Neuronal stem cell (in vitro differentiated cells): ENCODE results near the gene OSTF1.

ENCODE experiments used
- DNase-seq: peaks from one replicate; pipeline ENCODE4 v3.0.0-alpha.2; 2013; ENCODE audit warnings: low spot score
- H2AFZ ChIP-seq: one replicate; pipeline ENCODE4 v1.6.1; 2013; ENCODE audit warnings: mild to moderate bottlenecking, low read length, inconsistent platforms
- H2AK5ac ChIP-seq: 2 replicates; pipeline ENCODE4 v1.6.1; 2013; ENCODE audit warnings: low read depth, mild to moderate bottlenecking, inconsistent platforms, low read length, moderate library complexity, mixed read lengths
- H2BK120ac ChIP-seq: 2 replicates; pipeline ENCODE4 v1.6.1; 2013; ENCODE audit warnings: low read depth, mild to moderate bottlenecking, inconsistent platforms, low read length, moderate library complexity, mixed read lengths
- H2BK12ac ChIP-seq: one replicate; pipeline ENCODE4 v1.6.1; 2013; ENCODE audit warnings: low read length, inconsistent platforms
- H2BK15ac ChIP-seq: 2 replicates; pipeline ENCODE4 v1.6.1; 2013; ENCODE audit warnings: mild to moderate bottlenecking, low read length, inconsistent platforms, mixed read lengths
- H2BK5ac ChIP-seq: one replicate; pipeline ENCODE4 v1.6.1; 2013; ENCODE audit warnings: inconsistent platforms, mild to moderate bottlenecking, low read length, moderate library complexity
- H3K14ac ChIP-seq: one replicate; pipeline ENCODE4 v1.6.1; 2013; ENCODE audit warnings: low read length, inconsistent platforms
- H3K18ac ChIP-seq: 2 replicates; pipeline ENCODE4 v1.6.1; 2013; ENCODE audit warnings: low read length, inconsistent platforms
- H3K23ac ChIP-seq: 2 replicates; pipeline ENCODE4 v1.6.1; 2013; ENCODE audit warnings: low read depth, mild to moderate bottlenecking, mixed read lengths, low read length, inconsistent platforms; ENCODE audit not compliant: poor library complexity
- H3K27ac ChIP-seq: replicated peaks from 3 replicates; pipeline ENCODE4 v1.5.1; 2013; ENCODE audit warnings: low read length, inconsistent platforms
- H3K27me3 ChIP-seq, 3 experiments: 2 replicates each; pipeline ENCODE4 v1.6.1; 2013; ENCODE audit warnings: low read length in 3 of 3, mild to moderate bottlenecking in 2 of 3, inconsistent platforms in 1 of 3, low read depth in 1 of 3, mixed read lengths in 1 of 3, moderate library complexity in 1 of 3; ENCODE audit not compliant: control insufficient read depth in 3 of 3, insufficient read depth in 3 of 3
- H3K36me3 ChIP-seq, 2 donors: replicated peaks in 1 of 2; 2 replicates each; pipeline ENCODE4 v1.6.1; 2013; ENCODE audit warnings: low read length in 2 of 2; ENCODE audit not compliant: control insufficient read depth in 2 of 2, insufficient read depth in 2 of 2
- H3K4ac ChIP-seq: 2 replicates; pipeline ENCODE4 v1.6.1; 2013; ENCODE audit warnings: inconsistent platforms, mild to moderate bottlenecking, low read length, moderate library complexity
- H3K4me1 ChIP-seq, 2 donors: 1 replicate in 1 of 2; 2 replicates in 1 of 2; pipeline ENCODE4 v1.6.1; 2013; ENCODE audit warnings: low read length in 2 of 2, low read depth in 1 of 2; ENCODE audit not compliant: control insufficient read depth in 2 of 2, insufficient read depth in 1 of 2
- H3K4me2 ChIP-seq: one replicate; pipeline ENCODE4 v1.6.1; 2013; ENCODE audit warnings: mild to moderate bottlenecking, low read length, inconsistent platforms; ENCODE audit not compliant: insufficient read depth, poor library complexity, severe bottlenecking
- H3K4me3 ChIP-seq, 2 donors: 2 replicates each; pipeline ENCODE4 v1.5.1; 2013; ENCODE audit warnings: low read length in 2 of 2, mild to moderate bottlenecking in 2 of 2, inconsistent platforms in 1 of 2, moderate library complexity in 1 of 2
- H3K79me1 ChIP-seq: one replicate; pipeline ENCODE4 v1.6.1; 2013; ENCODE audit warnings: low read depth, mild to moderate bottlenecking, inconsistent platforms, low read length, moderate library complexity
- H3K9ac ChIP-seq: one replicate; pipeline ENCODE4 v1.6.1; 2013; ENCODE audit warnings: mild to moderate bottlenecking, low read depth, low read length, inconsistent platforms; ENCODE audit not compliant: poor library complexity
- H3K9me3 ChIP-seq, 2 donors: replicated peaks in 1 of 2; 2 replicates each; pipeline versions ENCODE3 to v1.6.1; 2013; ENCODE audit warnings: low read length in 2 of 2, mild to moderate bottlenecking in 2 of 2, inconsistent platforms in 1 of 2, low read depth in 1 of 2, mixed read lengths in 1 of 2, moderate library complexity in 1 of 2; ENCODE audit not compliant: control insufficient read depth in 2 of 2, insufficient read depth in 1 of 2
- H4K8ac ChIP-seq: one replicate; pipeline ENCODE4 v1.6.1; 2013; ENCODE audit warnings: low read depth, mild to moderate bottlenecking, inconsistent platforms, low read length, moderate library complexity
- H4K91ac ChIP-seq: one replicate; pipeline ENCODE4 v1.6.1; 2013; ENCODE audit warnings: low read length, low read depth, mild to moderate bottlenecking, inconsistent platforms; ENCODE audit not compliant: poor library complexity
- WGBS, 2 donors: extraction: QIAGEN DNeasy Blood & Tissue Kit; methylation state at CpG; one replicate each; pipeline ENCODE4 v1.1.7; 2013; ENCODE audit warnings: missing lambda C conversion rate in 2 of 2, mixed read lengths in 1 of 2; ENCODE audit not compliant: insufficient read length in 2 of 2, insufficient replicate concordance in 1 of 2; ENCODE audit errors: extremely low coverage in 2 of 2; 5-methylcytosine and 5-hydroxymethylcytosine counted together

Gene OSTF1

GRCh38 chr9:75089373-75089766 is 1.1 kb downstream of the OSTF1 start:
- Histone ChIP-seq H2AK5ac (no peak overlapping the region), H2BK120ac (no peak overlapping the region), H3K36me3 (no peaks in the 10 kb centered on the region), H2BK12ac (no peak overlapping the region), H3K4me2 (peak overlapping the region; percentile 74), H3K18ac (no peak overlapping the region), H3K27me3 (peaks cover 0 to 9% (median 0%) of the 10 kb centered on the region in 3 experiments), H3K23ac (no peak overlapping the region), H2BK15ac (no peak overlapping the region), H4K91ac (no peak overlapping the region), H3K4me3 (peak overlapping the region; percentile 71 to 87), H3K79me1 (no peaks in the 10 kb centered on the region), H2BK5ac (no peak overlapping the region), H3K14ac (no peak overlapping the region), H3K4me1 (peaks cover 2 to 3% of the 10 kb centered on the region in 2 donors), H3K9ac (no peak overlapping the region), H3K4ac (no peak overlapping the region), H4K8ac (no peak overlapping the region), H3K27ac (no peak overlapping the region), H3K9me3 (no peaks in the 10 kb centered on the region), H2AFZ (peak overlapping the region; percentile 99)
- WGBS, 2 donors = no CpG with 5 or more reads among the region's 11 CpGs
- DNase-seq = no peak

DNA sequence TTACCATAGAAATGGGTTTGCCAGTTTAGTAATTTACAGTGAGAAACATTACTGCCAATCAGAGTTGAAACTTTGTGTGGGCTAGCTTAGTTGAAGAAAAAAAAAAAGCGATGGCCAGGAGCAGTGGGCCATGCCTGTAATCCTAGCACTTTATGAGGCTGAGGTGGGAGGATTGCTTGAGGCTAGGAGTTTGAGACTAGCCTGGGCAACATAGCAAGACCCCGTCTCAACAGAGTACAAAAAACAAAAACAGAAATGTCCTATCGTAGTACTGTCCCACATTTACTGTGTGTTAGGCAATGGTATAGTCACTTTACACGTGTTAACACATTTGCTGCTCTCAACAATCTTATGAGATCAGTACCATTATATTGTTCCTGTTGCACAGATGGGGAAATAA is 2.3 kb downstream of the OSTF1 start:
- no peak for DNase-seq
- no peak overlapping the region for H2BK15ac ChIP-seq

GRCh38 chr9:75092766-75093165 is 4.5 kb downstream of the OSTF1 start:
- Histone ChIP-seq H3K9me3 (no peaks in the 10 kb centered on the region), H3K4me3 (no peak overlapping the region), H3K18ac (no peak overlapping the region), H3K4me2 (no peak overlapping the region), H4K91ac (no peak overlapping the region), H2BK15ac (no peak overlapping the region), H3K4ac (no peak overlapping the region), H3K14ac (no peak overlapping the region), H3K36me3 (no peaks in the 10 kb centered on the region), H3K4me1 (peaks cover 0 to 2% of the 10 kb centered on the region in 2 donors), H3K9ac (no peak overlapping the region), H2BK5ac (no peak overlapping the region), H2BK120ac (no peak overlapping the region), H3K23ac (no peak overlapping the region), H4K8ac (no peak overlapping the region), H3K27ac (no peak overlapping the region), H2AK5ac (no peak overlapping the region), H2AFZ (no peak overlapping the region), H3K79me1 (no peaks in the 10 kb centered on the region), H3K27me3 (peaks cover 0 to 7% (median 0%) of the 10 kb centered on the region in 3 experiments), H2BK12ac (no peak overlapping the region)
- no CpG with 5 or more reads among the region's 4 CpGs for WGBS, 2 donors
- DNase-seq = no peak

More for the DNA sequence above, 2.3 kb downstream of the OSTF1 start:
- H3K4me2 ChIP-seq = no peak overlapping the region
- no peak overlapping the region for H4K8ac ChIP-seq
- no peaks in the 10 kb centered on the region for H3K9me3 ChIP-seq
- no peak overlapping the region for H2BK12ac ChIP-seq
- no peak overlapping the region for H2AFZ ChIP-seq
- peaks cover 0 to 9% (median 0%) of the 10 kb centered on the region in 3 experiments for H3K27me3 ChIP-seq
- H3K23ac ChIP-seq = no peak overlapping the region
- no peaks in the 10 kb centered on the region for H3K36me3 ChIP-seq
- no peak overlapping the region for H3K4me3 ChIP-seq
- no peak overlapping the region for H2BK120ac ChIP-seq
- H2AK5ac ChIP-seq = no peak overlapping the region
- no CpG with 5 or more reads among the region's 4 CpGs for WGBS, 2 donors
- H3K18ac ChIP-seq = no peak overlapping the region
- no peak overlapping the region for H4K91ac ChIP-seq
- H2BK5ac ChIP-seq = no peak overlapping the region
- H3K79me1 ChIP-seq = no peaks in the 10 kb centered on the region
- no peak overlapping the region for H3K9ac ChIP-seq
- H3K27ac ChIP-seq = no peak overlapping the region
- H3K14ac ChIP-seq = no peak overlapping the region
- H3K4me1 ChIP-seq = peaks cover 2 to 3% of the 10 kb centered on the region in 2 donors
- no peak overlapping the region for H3K4ac ChIP-seq

DNA sequence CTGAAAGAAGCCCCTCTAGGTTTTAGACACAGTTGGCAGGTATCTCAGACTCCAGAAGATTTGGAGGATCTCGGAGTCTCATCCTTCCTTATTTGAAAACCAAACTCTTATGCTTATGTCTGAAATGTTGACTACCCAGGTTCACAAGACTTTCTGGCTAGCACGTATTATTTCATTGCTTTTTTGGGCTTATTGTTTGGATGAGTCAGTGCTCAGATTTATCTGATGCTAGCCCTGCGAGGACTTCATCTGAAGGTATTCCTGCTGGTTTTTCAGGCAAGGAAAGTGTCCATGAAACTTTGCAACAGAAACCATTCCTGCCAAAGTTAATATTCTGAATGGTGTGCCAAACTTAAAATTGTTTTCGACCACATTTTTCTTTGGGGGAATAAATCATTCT is 8.5 kb downstream of the OSTF1 start:
- H3K18ac ChIP-seq = no peak overlapping the region
- no peak overlapping the region for H2BK12ac ChIP-seq
- no peak overlapping the region for H3K23ac ChIP-seq
- H2BK5ac ChIP-seq = no peak overlapping the region
- H2AK5ac ChIP-seq = no peak overlapping the region
- DNase-seq = no peak
- H4K91ac ChIP-seq = no peak overlapping the region
- no peak overlapping the region for H3K4me3 ChIP-seq
- no peak overlapping the region for H2BK120ac ChIP-seq
- no peak overlapping the region for H2AFZ ChIP-seq
- H3K4me1 ChIP-seq = peaks cover 0 to 3% of the 10 kb centered on the region in 2 donors
- H3K14ac ChIP-seq = no peak overlapping the region
- no peak overlapping the region for H3K9ac ChIP-seq
- WGBS, 2 donors = no CpG with 5 or more reads among the region's 4 CpGs
- no peak overlapping the region for H3K4me2 ChIP-seq
- no peak overlapping the region for H2BK15ac ChIP-seq
- H3K27me3 ChIP-seq = no peaks in the 10 kb centered on the region
- H3K4ac ChIP-seq = no peak overlapping the region
- H3K79me1 ChIP-seq = no peaks in the 10 kb centered on the region
- H4K8ac ChIP-seq = no peak overlapping the region
- H3K9me3 ChIP-seq = no peaks in the 10 kb centered on the region
- no peak overlapping the region for H3K27ac ChIP-seq
- no peaks in the 10 kb centered on the region for H3K36me3 ChIP-seq
